Measurements from ENCODE around the gene BCL2L15. TPM values are rescaled to one million over a fixed set of nuclear protein-coding genes. Genes with fewer than 3 reads are reported as not detected.

Gene BCL2L15
- total RNA-seq, 2 donors from 2014 or later, result 0.46 to 92.5 TPM

DNA sequence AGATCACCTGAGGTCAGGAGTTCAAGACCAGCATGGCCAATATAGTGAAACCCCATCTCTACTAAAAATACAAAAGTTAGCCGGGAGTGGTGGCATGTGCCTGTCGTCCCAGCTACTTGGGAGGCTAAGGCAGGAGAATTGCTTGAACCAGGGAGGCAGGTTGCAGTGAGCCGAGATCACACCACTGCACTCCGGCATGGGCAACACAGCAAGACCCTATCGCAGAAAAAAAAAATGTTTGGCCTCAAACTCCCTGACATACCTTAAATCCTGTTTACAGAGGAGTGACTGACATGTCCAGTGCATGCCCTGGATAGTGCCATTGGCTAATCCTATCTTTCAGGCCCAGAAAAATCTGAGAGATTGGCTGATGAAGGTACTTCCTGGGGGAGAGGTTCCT is 29.6 kb upstream of the BCL2L15 start:
- H3K4me1 ChIP-seq (replicated peaks), result peaks cover 5% of the 10 kb centered on the region
- WGBS, result 96% methylated on average over 5 of the region's 5 CpGs
- intact Hi-C loops (cut with DNase I), result no loop called here

DNA sequence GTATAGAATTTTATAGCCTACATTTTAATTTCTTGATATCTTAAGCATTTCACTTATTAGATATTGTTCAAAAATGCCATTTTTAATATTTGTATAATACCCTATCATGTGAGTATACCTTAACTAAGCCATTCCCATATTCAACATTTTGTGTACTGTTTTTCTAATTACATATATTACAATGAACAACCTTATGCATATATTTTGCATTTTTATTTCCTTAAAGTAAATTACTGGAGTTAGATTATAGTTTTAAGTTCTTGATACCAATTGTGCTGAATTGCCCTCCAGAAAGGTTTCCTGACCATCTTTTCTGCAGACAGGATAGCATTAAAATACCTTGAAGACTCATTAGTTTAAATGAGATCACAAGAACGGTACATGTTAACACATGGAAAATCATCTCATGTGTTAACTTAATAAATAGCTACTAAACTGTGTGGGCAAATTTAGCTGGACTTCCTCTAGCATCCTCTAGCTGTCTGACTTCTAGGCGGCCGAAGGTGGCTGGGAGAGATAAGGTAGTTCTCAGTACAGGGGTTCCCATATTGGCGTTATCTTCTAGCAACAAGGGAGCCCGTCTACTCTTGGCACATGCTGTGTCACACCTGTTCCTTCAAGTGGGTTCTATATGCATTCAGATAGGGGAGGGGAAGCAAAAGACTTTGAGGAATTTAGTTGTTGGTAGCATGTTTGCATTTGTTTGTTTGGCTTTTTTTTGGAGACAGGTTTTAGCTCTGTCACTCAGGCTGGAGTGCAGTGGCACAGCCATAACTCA is 26.7 kb upstream of the BCL2L15 start:
- Histone ChIP-seq H3K4me1 (replicated peaks) (peaks cover 5% of the 10 kb centered on the region), H3K27me3 (replicated peaks; ENCODE audit: insufficient read depth) (no peaks in the 10 kb centered on the region), H3K9me3 (no peaks in the 10 kb centered on the region), H3K4me3 (no peak overlapping the region), H3K27ac (no peak overlapping the region), H3K36me3 (no peaks in the 10 kb centered on the region)
- intact Hi-C loops (cut with DNase I), result no loop called here
- 89% methylated on average over 5 of the region's 5 CpGs for WGBS
- TF ChIP-seq POLR2A (IDR thresholded peaks at IDR 0.05) (no peak), POLR2AphosphoS5 (IDR thresholded peaks at IDR 0.05) (no peak)
- TF ChIP-seq, protein P1, sequence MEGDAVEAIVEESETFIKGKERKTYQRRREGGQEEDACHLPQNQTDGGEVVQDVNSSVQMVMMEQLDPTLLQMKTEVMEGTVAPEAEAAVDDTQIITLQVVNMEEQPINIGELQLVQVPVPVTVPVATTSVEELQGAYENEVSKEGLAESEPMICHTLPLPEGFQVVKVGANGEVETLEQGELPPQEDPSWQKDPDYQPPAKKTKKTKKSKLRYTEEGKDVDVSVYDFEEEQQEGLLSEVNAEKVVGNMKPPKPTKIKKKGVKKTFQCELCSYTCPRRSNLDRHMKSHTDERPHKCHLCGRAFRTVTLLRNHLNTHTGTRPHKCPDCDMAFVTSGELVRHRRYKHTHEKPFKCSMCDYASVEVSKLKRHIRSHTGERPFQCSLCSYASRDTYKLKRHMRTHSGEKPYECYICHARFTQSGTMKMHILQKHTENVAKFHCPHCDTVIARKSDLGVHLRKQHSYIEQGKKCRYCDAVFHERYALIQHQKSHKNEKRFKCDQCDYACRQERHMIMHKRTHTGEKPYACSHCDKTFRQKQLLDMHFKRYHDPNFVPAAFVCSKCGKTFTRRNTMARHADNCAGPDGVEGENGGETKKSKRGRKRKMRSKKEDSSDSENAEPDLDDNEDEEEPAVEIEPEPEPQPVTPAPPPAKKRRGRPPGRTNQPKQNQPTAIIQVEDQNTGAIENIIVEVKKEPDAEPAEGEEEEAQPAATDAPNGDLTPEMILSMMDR (IDR thresholded peaks at IDR 0.05), result no peak
- DNase-seq (ENCODE audit: low spot score), result no peak

More for the DNA sequence above, 29.6 kb upstream of the BCL2L15 start:
- Histone ChIP-seq H3K27me3 (replicated peaks; ENCODE audit: insufficient read depth) (no peaks in the 10 kb centered on the region), H3K4me3 (no peak overlapping the region), H3K36me3 (no peaks in the 10 kb centered on the region), H3K27ac (no peak overlapping the region), H3K9me3 (no peaks in the 10 kb centered on the region)
- TF ChIP-seq, protein P1 (IDR thresholded peaks at IDR 0.05), result no peak
- no peak for TF ChIP-seq POLR2A (IDR thresholded peaks at IDR 0.05)
- no peak for TF ChIP-seq POLR2AphosphoS5 (IDR thresholded peaks at IDR 0.05)
- no peak for DNase-seq (ENCODE audit: low spot score)

DNA sequence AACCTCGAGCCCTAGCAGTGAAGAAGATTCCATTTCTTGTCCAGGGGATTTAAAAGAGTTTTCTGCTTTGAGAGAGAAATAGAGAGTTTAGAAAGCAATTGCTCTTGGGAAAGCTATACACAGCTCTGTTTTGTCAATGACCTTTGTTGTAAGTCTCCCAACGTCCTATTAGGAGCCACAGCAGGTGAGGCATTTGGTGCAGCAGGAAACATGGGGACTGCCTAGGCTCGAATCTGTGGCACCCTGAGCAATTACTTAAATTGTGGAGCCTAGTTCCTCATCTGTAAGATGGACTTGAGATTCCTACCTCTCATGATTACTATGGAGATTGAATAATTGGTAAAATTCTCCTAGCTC is 25.9 kb upstream of the BCL2L15 start:
- H3K4me1 ChIP-seq (replicated peaks), result peaks cover 5% of the 10 kb centered on the region
- no peaks in the 10 kb centered on the region for H3K27me3 ChIP-seq (replicated peaks; ENCODE audit: insufficient read depth)
- TF ChIP-seq POLR2AphosphoS5 (IDR thresholded peaks at IDR 0.05) (no peak), POLR2A (IDR thresholded peaks at IDR 0.05) (no peak)
- TF ChIP-seq, protein P1 (IDR thresholded peaks at IDR 0.05), result no peak
- 74% methylated on average over 3 of the region's 3 CpGs for WGBS
- no peak overlapping the region for H3K4me3 ChIP-seq
- H3K27ac ChIP-seq, result no peak overlapping the region
- H3K9me3 ChIP-seq, result no peaks in the 10 kb centered on the region
- intact Hi-C loops (cut with DNase I), result no loop called here
- H3K36me3 ChIP-seq, result no peaks in the 10 kb centered on the region
- no peak for DNase-seq (ENCODE audit: low spot score)

DNA sequence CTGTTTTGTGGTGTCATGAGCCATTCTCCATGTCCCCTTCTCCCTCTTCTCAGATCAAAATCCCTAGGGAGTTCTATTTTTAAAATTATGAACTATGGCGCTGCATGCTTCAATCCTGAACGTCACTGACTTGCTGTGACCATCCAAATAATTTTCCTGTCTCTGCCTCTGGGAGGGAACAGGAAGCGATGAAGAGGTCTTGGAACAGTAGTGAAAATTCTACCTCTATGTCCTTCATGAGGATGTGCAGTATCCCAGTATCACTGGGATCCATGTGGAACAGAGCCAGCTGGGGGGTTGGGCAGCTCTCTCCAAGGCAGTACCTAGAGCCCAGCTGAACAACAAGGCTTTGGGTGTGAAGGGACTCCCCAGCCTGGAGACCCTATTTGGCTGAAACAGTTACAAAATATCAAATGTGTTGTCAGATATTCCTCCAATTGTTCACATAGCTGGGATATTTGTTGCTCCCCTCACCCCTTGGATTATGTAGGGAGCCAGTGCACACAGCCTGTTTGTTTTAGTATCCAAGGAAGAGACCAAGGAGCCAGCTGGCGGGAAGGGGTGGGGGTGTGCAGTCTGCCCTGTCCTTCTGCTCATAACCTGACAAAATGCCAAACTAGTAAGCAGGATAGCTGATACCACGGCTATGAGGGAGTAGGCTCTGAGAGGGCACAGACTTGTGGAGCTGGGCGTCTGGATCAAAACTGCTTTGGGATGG is 25.4 kb upstream of the BCL2L15 start:
- H3K36me3 ChIP-seq, result no peaks in the 10 kb centered on the region
- peaks cover 5% of the 10 kb centered on the region for H3K4me1 ChIP-seq (replicated peaks)
- no peaks in the 10 kb centered on the region for H3K27me3 ChIP-seq (replicated peaks; ENCODE audit: insufficient read depth)
- H3K9me3 ChIP-seq, result no peaks in the 10 kb centered on the region
- WGBS, result 62% methylated on average over 6 of the region's 6 CpGs
- TF ChIP-seq POLR2AphosphoS5 (IDR thresholded peaks at IDR 0.05) (no peak), POLR2A (IDR thresholded peaks at IDR 0.05) (no peak)
- TF ChIP-seq, protein P1 (IDR thresholded peaks at IDR 0.05), result no peak
- no peak overlapping the region for H3K27ac ChIP-seq
- no peak for DNase-seq (ENCODE audit: low spot score)
- intact Hi-C loops (cut with DNase I), result no loop called here
- H3K4me3 ChIP-seq, result no peak overlapping the region

All from prostate gland (tissue), 2 donors.